Amniotic epithelial cell (primary cell): ENCODE measurements around the gene CEP72.
"Not testable (repeated sequence)": the region's sequence is repeated elsewhere in the genome, so short reads cannot be mapped to it uniquely, and the experiment has no call there.

Experiments
- DNase-seq: peaks from one replicate; pipeline ENCODE4 v3.0.0-alpha.2; 2010; ENCODE audit warnings: low read depth

CEP72 gene

GRCh38 chr5:600886-601541 lies 11.1 kb upstream of the CEP72 start:
- DNase-seq, result no peak

GRCh38 chr5:601771-602465 lies 10.2 kb upstream of the CEP72 start:
- DNase-seq, result no peak

DNA sequence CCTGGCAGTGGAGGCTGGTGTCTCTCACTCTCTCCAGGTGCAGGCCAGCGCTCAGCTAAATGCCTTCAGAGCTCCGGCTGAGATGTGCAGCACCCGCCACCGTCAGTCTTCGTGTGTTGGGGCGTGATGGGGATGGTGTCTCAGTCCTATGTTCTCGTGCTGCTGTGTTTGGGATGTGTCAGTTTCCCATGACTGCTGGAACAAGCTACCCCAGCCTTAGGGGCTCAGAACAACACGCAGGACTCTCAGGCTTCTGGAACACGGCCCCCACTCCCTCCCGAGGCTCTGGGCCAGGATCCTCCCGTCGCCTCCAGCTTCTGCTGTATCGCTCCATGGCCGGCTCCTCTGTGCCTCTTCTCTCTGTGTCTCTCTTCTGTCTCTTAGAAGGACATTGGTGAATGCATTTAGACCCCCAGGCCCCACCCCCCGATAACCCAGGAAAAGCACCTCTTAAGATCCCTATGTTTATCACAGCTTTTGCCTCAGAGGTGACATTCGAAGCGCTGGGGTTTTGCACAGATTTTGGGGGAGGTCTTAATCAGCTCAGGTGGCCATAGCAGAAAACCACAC lies 9.6 kb upstream of the CEP72 start:
- no peak for DNase-seq

DNA sequence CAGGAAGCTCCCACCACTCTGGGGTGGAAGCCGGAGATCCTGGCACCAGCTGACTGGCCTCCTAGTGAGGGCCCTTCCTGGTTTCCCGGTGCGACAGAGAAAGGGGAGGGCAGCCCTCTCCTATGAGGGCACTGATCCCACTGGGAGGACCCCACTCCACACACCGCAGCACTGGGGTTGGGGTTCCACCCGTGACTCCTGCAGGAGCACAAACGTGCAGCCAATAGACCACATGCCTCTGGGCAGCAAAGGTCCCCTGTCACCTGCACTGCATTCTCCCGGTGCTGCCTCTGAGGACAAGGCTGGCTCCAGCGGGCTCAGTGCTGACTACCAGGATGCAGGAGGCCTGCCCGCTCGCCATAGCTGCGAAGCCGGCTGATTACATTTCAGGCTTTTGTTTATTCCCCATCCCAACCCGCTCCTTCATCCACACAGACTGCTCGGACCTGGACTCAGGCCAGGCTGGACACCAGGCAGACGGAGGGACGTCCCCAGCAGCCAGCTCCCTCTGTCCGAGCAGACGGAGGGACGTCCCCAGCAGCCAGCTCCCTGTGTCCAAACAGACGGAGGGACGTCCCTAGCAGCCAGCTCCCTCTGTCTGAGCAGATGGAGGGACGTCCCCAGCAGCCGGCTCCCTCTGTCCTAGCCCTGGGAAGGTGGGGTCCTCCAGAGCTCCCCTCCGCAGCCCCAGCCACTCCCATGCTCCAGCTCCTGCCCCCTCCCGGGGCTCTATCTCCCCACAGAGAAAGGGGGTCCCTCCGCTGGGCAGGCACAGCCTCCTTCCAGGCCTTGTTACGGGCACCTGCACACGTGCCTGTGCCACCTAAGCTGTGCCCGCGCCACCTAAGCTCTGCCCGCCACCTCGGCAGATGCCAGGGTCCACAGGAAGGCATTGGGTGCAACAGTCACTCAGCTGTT lies 8.8 kb upstream of the CEP72 start:
- no peak for DNase-seq

DNA sequence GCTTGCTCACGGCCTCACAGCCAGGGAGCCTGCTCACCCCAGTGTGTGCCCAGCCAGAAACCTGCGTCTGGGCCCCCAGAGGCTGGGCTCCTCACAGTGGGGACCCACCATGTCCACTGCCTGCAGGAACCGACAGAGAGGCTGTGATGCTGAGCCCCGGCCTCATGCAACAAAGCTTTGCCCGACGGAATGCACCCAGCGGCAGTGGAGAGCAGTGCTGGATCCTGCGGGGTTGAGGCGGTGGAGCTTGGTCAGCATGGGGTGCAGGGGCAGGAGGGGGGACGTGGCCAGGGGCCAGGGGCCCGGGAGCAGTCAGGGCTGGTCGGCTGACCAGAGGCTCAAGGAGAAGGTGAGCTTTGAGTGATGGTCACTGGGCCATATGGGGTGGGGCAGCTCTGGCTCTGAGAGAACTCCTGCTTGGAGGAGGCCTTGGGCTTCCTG lies 7.7 kb upstream of the CEP72 start:
- DNase-seq, result no peak

GRCh38 chr5:605090-605489 lies 7.0 kb upstream of the CEP72 start:
- DNase-seq, result not testable (repeated sequence)

DNA sequence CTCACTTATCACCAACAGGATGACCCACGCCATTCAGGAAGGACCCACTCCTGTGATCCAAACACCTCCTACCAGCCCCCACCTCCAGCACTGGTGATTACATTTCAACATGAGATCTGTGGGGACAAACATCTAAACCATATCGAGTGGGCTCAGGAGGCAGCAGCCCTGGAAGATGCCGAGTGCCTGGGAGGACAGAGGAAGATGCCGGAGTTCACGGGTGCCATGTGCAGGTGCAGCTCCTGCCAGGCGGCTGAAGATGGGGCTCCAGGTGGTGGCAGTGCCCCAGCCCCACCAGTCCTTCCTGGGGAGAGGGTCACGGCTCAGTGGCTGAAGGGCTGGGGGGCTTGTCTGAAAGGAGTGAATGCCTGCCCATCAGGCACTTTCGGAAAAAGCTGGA lies 6.1 kb upstream of the CEP72 start:
- no peak for DNase-seq

- DNase-seq, result no peak
Measured at GRCh38 chr5:606526-607399, 5.4 kb upstream of the CEP72 start.

GRCh38 chr5:607541-608428 lies 4.4 kb upstream of the CEP72 start:
- no peak for DNase-seq

DNA sequence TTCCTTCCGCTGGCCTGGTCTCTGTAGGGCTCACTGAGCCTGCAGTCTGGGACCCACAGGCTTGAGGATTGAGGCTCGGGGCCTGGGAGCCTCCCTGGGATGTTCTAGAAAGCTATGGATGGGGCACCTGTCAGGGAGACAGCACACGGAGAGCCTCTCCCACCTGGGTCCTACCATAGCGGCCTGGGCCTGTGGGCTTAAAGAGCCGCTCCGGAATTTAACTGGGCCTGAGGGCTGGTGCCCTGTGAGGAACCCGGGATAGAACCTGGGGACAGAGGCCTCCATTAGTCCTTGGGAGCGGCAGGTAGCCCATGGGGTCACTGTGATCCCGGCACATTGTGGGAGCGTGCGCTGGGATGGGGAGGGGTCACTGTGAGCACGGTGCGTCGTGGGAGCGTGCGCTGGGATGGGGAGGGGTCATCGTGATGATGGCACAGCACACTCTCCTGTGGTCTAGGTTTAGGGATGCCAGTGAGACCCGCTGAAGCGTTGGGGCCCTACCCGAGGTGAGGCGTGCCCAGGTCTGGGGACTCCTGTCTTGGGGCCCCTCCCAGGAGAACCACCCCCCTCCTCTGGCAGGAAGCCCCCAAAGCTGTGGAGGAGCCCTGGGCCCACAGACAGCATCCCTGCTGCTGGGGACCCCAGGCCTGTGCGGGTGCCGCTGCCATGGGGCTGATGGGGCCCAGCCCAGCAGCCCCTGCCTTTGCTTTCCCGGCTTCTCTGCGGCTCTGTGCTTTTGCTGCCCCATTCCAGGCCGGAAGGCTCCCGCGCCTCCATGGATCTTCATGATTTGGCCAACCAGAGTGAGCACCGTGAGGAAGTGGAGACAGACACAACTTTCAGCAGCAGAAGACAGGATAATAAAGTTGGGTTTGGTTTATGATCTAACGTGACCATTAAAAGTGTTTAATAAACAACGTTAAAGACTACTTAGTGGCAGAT lies 3.4 kb upstream of the CEP72 start:
- DNase-seq, result no peak

- no peak for DNase-seq
Measured at GRCh38 chr5:609506-609905, 2.6 kb upstream of the CEP72 start.

DNA sequence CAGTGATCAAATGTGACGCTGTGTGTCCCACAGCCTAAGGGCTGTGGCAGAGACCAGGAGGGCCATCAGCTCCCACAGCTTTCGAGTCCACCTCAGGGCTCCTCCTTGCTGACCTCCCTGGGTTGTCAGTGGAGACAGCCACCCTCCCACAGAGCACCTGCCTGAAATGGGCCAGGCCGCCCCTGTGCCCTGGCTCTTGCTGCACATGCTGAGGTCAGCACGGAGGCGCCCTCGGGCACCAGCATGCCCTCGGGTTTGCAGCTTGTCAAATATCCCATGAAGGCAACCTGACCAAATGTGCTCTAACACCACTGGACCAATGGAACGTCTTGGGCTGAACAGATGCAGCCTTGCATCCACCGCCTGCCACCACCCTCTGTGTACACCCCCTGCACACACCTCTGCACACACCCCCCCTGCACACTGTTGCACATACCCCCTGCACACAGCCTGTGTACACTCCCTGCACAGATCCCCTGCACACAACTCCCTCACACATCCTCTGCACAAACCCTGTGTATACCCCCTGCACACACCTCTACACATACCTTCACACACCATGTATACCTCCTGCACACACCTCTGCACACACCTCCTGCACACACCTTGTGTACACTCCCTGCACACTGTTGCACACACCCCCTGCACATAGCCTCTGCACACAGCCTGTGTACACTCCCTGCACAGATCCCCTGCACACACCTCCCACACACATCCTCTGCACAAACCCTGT lies 2.0 kb upstream of the CEP72 start:
- no peak for DNase-seq

DNA sequence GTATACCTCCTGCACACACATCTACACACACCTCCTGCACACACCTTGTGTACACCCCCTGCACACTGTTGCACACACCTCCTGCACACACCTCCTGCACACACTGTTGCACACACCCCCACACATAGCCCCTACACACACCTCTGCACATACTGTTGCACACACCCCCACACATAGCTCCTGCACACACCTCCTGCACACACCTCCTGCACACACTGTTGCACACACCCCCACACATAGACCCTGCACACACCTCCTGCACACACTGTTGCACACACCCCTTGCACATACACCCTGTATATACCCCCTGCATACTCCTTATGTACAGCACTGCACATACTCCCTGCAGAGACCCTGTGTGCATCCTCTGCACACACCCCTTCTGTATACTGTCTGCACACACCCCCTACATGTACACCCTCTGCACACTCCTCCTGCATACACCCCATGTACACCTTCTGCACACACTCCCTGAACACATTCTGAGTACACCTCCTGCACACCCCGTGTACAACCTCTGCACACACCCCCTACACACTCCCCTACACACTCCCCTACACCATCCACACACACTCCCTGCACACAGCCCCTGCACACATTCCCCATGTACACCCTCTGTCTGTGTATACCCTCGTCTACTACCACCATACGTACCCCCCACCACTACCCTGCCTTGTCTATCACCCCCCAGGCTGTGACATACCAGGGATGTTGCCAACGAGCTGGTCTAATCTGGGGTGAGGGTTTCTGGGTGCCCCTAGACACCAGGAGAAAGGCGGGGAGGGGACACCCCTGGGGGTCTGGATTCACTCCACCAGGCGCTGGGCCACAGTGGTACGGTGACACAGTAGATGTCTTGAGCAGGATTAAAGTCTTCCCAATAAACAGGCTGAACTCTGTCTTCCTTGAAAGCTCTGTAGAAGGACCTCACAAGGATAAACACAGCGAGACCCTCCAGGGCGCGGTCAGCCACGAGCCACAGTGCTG lies 1.1 kb upstream of the CEP72 start:
- DNase-seq, result no peak

- DNase-seq, result no peak
Measured at GRCh38 chr5:612498-613424, 621 bp downstream of the CEP72 start.

DNA sequence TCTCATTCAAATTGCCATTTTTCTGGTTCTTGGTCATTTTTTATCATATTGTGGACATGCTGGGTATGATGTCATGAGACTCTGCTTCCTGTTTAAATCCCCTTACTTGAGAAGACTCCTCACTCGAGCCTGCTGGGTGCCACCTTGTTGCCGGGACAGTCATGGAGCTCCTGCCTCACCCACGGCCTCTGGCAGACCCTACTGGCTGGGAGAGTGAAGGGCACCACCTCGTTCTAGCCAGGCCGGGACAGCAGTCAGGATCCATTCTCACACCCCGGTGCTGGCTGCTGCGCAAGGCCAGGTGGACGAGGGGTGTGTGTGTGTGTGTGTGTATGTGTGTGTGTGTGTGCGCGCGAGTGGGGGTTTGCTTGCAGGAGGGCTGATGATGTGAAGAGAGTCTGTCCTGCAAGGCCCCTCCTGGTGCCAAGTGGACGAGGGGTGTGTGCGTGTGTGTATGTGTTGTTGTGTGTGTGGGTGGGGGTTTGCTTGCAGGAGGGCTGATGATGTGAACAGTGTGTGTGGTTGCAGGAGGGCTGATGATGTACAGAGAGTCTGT lies 4.4 kb downstream of the CEP72 start:
- peak; percentile 15 for DNase-seq

GRCh38 chr5:617896-618295 lies 5.8 kb downstream of the CEP72 start:
- no peak for DNase-seq
